Chondrocyte (in vitro differentiated cells): Measurements from ENCODE around the gene GALNS. TPM values are rescaled to one million over a fixed set of nuclear protein-coding genes. Genes with fewer than 3 reads are reported as not detected.

Experiments used
- DNase-seq: peaks from one replicate; pipeline ENCODE4 v3.0.0; 2021; ENCODE audit warnings: mixed read lengths, low spot score
- H3K27ac Mint-ChIP-seq: one replicate; pipeline ENCODE4 v1.8.0; 2021; ENCODE audit warnings: mild to moderate bottlenecking, moderate library complexity, mixed read lengths; ENCODE audit not compliant: unreplicated experiment
- H3K27me3 Mint-ChIP-seq: 2 replicates; pipeline ENCODE4 v1.8.0; 2021; ENCODE audit warnings: low read depth, mixed read lengths
- H3K36me3 Mint-ChIP-seq: 2 replicates; pipeline ENCODE4 v1.8.0; 2021; ENCODE audit warnings: low read depth, mixed read lengths
- H3K4me1 Mint-ChIP-seq: 2 replicates; pipeline ENCODE4 v1.8.0; 2021; ENCODE audit warnings: low read depth, mild to moderate bottlenecking, mixed read lengths
- H3K4me3 Mint-ChIP-seq: one replicate; pipeline ENCODE4 v1.8.0; 2021; ENCODE audit warnings: mild to moderate bottlenecking, moderate library complexity, mixed read lengths; ENCODE audit not compliant: unreplicated experiment
- H3K9me3 Mint-ChIP-seq: 2 replicates; pipeline ENCODE4 v1.8.0; 2021; ENCODE audit warnings: low read depth, mixed read lengths
- total RNA-seq: library from RNA; stranded (reverse); gene quantifications from 3 replicates; pipeline ENCODE4 v1.2.1, GENCODE V29; 2021
- TF ChIP-seq, protein P1 (sequence below): fragments of 200-600 bp; sonication (generic); IDR thresholded peaks from 2 replicates; pipeline ENCODE4 v1.5.0; 2021; ENCODE audit warnings: antibody characterized with exemption, mild to moderate bottlenecking, moderate library complexity

GALNS gene
- total RNA-seq, 1 donor from 2014 or later = 34.1 TPM

DNA sequence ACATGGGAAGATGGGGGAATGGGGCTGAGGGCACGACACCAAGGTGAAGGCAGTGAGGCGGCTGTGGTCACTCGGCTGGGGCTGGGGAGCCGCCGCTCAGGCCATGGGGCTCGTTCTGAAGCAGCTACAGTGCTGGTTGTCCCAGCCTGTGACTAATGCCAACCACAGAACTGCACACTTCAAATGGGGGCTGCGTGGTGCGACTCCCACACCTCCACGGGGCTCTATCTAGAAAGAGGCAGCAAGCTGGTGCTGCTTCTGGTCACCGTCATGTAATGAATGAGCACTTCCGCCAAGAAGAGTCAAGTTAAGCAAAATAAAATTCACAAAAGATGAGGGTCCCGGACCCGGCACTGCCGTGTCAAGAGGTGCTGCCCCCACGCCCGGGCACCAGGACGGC, 20.0 kb downstream of the GALNS start:
- no peak overlapping the region for H3K27ac Mint-ChIP-seq
- H3K9me3 Mint-ChIP-seq = no peaks in the 10 kb centered on the region
- TF ChIP-seq, protein P1, sequence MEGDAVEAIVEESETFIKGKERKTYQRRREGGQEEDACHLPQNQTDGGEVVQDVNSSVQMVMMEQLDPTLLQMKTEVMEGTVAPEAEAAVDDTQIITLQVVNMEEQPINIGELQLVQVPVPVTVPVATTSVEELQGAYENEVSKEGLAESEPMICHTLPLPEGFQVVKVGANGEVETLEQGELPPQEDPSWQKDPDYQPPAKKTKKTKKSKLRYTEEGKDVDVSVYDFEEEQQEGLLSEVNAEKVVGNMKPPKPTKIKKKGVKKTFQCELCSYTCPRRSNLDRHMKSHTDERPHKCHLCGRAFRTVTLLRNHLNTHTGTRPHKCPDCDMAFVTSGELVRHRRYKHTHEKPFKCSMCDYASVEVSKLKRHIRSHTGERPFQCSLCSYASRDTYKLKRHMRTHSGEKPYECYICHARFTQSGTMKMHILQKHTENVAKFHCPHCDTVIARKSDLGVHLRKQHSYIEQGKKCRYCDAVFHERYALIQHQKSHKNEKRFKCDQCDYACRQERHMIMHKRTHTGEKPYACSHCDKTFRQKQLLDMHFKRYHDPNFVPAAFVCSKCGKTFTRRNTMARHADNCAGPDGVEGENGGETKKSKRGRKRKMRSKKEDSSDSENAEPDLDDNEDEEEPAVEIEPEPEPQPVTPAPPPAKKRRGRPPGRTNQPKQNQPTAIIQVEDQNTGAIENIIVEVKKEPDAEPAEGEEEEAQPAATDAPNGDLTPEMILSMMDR = no peak
- no peak overlapping the region for H3K4me3 Mint-ChIP-seq
- no peaks in the 10 kb centered on the region for H3K4me1 Mint-ChIP-seq
- no peaks in the 10 kb centered on the region for H3K27me3 Mint-ChIP-seq
- DNase-seq = no peak
- H3K36me3 Mint-ChIP-seq = peaks cover 10% of the 10 kb centered on the region

DNA sequence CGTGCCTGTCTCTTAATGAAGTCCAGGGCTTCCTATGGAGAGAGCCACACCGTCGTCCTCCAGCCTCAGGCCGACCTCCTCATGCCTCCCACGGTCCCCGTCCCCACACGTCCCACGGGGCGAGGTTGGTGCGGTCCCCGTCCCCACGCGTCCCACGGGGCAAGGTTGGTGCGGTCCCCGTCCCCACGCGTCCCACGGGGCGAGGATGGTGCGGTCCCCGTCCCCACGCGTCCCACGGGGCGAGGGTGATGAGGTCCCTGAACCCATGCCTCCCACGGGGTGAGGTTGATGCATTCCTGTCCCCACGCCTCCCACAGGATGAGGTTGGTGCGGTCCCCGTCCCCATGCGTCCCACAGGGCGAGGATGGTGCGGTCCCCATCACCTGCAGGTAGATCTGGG, 20.9 kb downstream of the GALNS start:
- Mint-ChIP-seq H3K36me3 (peaks cover 11% of the 10 kb centered on the region), H3K4me3 (no peak overlapping the region), H3K27me3 (no peaks in the 10 kb centered on the region), H3K9me3 (no peaks in the 10 kb centered on the region), H3K27ac (no peak overlapping the region), H3K4me1 (no peaks in the 10 kb centered on the region)
- no peak for DNase-seq
- TF ChIP-seq, protein P1 = no peak

DNA sequence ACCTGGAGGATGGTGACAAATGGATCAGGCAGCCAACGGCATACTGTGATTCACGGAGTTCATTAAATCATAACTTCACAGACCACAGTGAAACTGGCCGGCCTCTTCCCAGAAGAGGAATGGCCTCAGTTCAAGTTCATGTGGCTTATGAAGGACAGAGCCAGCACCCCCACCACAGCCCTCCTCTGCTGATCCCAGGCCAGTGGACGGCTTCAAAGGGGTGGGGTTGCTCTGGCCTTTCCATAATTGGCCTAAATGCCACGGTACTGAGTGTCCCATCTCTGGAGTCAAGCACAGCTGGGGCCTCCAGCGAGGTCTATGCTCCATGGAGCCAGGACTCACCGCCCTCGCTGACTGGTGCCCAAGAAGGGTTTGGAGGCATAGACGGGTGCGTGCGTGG, 21.4 kb downstream of the GALNS start:
- no peaks in the 10 kb centered on the region for H3K4me1 Mint-ChIP-seq
- no peak for DNase-seq
- no peaks in the 10 kb centered on the region for H3K9me3 Mint-ChIP-seq
- H3K27me3 Mint-ChIP-seq = no peaks in the 10 kb centered on the region
- no peak overlapping the region for H3K27ac Mint-ChIP-seq
- TF ChIP-seq, protein P1 = no peak
- H3K4me3 Mint-ChIP-seq = no peak overlapping the region
- H3K36me3 Mint-ChIP-seq = peaks cover 12% of the 10 kb centered on the region

DNA sequence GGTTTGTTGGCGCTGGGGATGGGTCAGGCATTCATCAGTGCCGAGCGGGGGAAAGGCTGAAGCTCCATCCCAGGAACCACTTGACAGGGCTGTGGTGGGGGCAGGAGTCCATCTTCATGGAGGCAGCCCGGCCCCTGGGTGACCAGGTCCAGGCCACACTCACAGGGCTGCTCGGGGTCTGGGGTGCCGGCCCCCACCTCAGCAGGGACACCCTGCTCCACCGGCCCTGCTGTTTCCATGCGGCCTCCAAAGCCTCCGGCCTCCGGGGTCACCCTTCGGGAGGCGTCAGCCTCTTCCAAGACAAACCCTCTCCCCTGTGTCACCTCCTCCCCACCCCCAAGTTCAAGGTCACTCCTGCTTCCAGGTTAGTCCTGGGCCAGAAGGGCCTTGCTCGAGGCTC, 22.1 kb downstream of the GALNS start:
- H3K9me3 Mint-ChIP-seq = no peaks in the 10 kb centered on the region
- DNase-seq = no peak
- no peak overlapping the region for H3K27ac Mint-ChIP-seq
- TF ChIP-seq, protein P1 = no peak
- H3K27me3 Mint-ChIP-seq = no peaks in the 10 kb centered on the region
- H3K36me3 Mint-ChIP-seq = peaks cover 8% of the 10 kb centered on the region
- no peaks in the 10 kb centered on the region for H3K4me1 Mint-ChIP-seq
- no peak overlapping the region for H3K4me3 Mint-ChIP-seq

DNA sequence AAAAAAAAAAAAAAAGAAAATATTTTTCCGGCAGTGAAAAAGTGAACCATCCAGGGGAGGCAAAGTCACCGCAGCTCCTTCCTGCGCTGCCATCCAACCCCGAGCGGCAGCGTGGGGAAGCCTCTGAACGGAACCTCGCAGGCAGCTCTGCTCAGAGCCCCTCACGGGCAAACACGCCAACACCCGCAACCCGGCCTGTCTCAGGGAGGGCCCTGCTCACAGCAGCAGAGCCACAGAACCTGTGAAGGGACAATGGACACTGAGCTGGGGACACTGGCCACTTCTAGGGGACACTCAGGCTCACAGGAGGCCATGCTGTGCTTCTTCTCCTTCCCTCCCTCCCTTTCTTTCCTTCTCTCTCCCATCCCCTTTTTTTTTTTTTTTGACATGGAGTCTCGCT, 23.7 kb downstream of the GALNS start:
- H3K36me3 Mint-ChIP-seq = peaks cover 6% of the 10 kb centered on the region
- no peak overlapping the region for H3K4me3 Mint-ChIP-seq
- H3K9me3 Mint-ChIP-seq = no peaks in the 10 kb centered on the region
- DNase-seq = no peak
- H3K4me1 Mint-ChIP-seq = no peaks in the 10 kb centered on the region
- TF ChIP-seq, protein P1 = no peak
- H3K27ac Mint-ChIP-seq = no peak overlapping the region
- no peaks in the 10 kb centered on the region for H3K27me3 Mint-ChIP-seq
